Activated T-cell treated with anti-CD3 and anti-CD28 coated beads, Interleukin-2, amount 50 U/mL, for 4 hours (primary cell): Measurements from ENCODE around the gene GLB1L2. TPM values are rescaled to one million over a fixed set of nuclear protein-coding genes. Genes with fewer than 3 reads are reported as not detected.

Source experiments
- ATAC-seq, 2 donors: fragments of 200-7000 bp; cut with Tn5 transposase; one replicate each; pipeline ENCODE4 v1.10.0; 2021
- DNase-seq: peaks from one replicate; pipeline ENCODE4 v3.0.0-alpha.2; 2020
- H3K27me3 Mint-ChIP-seq: one replicate; pipeline ENCODE4 v1.8.0; 2021; ENCODE audit warnings: low read depth, mixed read lengths
- H3K36me3 Mint-ChIP-seq: one replicate; pipeline ENCODE4 v1.8.0; 2022; ENCODE audit warnings: mixed read lengths; ENCODE audit not compliant: insufficient read depth
- H3K4me1 Mint-ChIP-seq: one replicate; pipeline ENCODE4 v1.8.0; 2021; ENCODE audit warnings: low read depth, mixed read lengths
- H3K4me3 Mint-ChIP-seq: one replicate; pipeline ENCODE4 v1.8.0; 2021; ENCODE audit warnings: mild to moderate bottlenecking, moderate library complexity, mixed read lengths
- H3K9me3 Mint-ChIP-seq: one replicate; pipeline ENCODE4 v1.8.0; 2021; ENCODE audit warnings: mixed read lengths
- total RNA-seq, 3 donors: library from RNA; stranded (reverse); gene quantifications; one replicate each; pipeline ENCODE4 v1.2.1, GENCODE V29; 2021

Gene GLB1L2
- total RNA-seq, 3 donors from 2014 or later = 8.3 to 13.1 (median 10.2) TPM

- Mint-ChIP-seq H3K4me3 (no peak overlapping the region), H3K9me3 (no peaks in the 10 kb centered on the region), H3K27me3 (peaks cover 6% of the 10 kb centered on the region), H3K4me1 (peaks cover 13% of the 10 kb centered on the region), H3K36me3 (no peaks in the 10 kb centered on the region)
- no peak for ATAC-seq
- DNase-seq = no peak
These were observed 30.6 kb downstream of the GLB1L2 start for GRCh38 chr11:134362192-134362901.

- DNase-seq = no peak
- ATAC-seq = no peak
- peaks cover 6% of the 10 kb centered on the region for H3K27me3 Mint-ChIP-seq
- no peaks in the 10 kb centered on the region for H3K36me3 Mint-ChIP-seq
- peaks cover 13% of the 10 kb centered on the region for H3K4me1 Mint-ChIP-seq
- no peak overlapping the region for H3K4me3 Mint-ChIP-seq
- H3K9me3 Mint-ChIP-seq = no peaks in the 10 kb centered on the region
These were observed 31.4 kb downstream of the GLB1L2 start for GRCh38 chr11:134363161-134363560.

- H3K9me3 Mint-ChIP-seq = no peaks in the 10 kb centered on the region
- peaks cover 6% of the 10 kb centered on the region for H3K27me3 Mint-ChIP-seq
- H3K36me3 Mint-ChIP-seq = no peaks in the 10 kb centered on the region
- H3K4me1 Mint-ChIP-seq = peaks cover 13% of the 10 kb centered on the region
- ATAC-seq = no peak
- H3K4me3 Mint-ChIP-seq = no peak overlapping the region
- DNase-seq = no peak
These were observed 31.8 kb downstream of the GLB1L2 start for GRCh38 chr11:134363592-134363991.

- H3K27me3 Mint-ChIP-seq = peaks cover 6% of the 10 kb centered on the region
- H3K4me1 Mint-ChIP-seq = peaks cover 13% of the 10 kb centered on the region
- H3K9me3 Mint-ChIP-seq = no peaks in the 10 kb centered on the region
- ATAC-seq (no peak), DNase-seq (no peak)
- H3K4me3 Mint-ChIP-seq = no peak overlapping the region
- no peaks in the 10 kb centered on the region for H3K36me3 Mint-ChIP-seq
These were observed 32.5 kb downstream of the GLB1L2 start for GRCh38 chr11:134364261-134364660.

- Mint-ChIP-seq H3K4me1 (peaks cover 7% of the 10 kb centered on the region), H3K36me3 (no peaks in the 10 kb centered on the region), H3K9me3 (no peaks in the 10 kb centered on the region), H3K27me3 (peaks cover 3% of the 10 kb centered on the region), H3K4me3 (no peak overlapping the region)
- ATAC-seq (no peak), DNase-seq (no peak)
These were observed 33.5 kb downstream of the GLB1L2 start for GRCh38 chr11:134365011-134365925.

GRCh38 chr11:134366254-134366653 is 34.5 kb downstream of the GLB1L2 start:
- peaks cover 3% of the 10 kb centered on the region for H3K27me3 Mint-ChIP-seq
- H3K4me1 Mint-ChIP-seq = peaks cover 6% of the 10 kb centered on the region
- no peaks in the 10 kb centered on the region for H3K36me3 Mint-ChIP-seq
- DNase-seq (no peak), ATAC-seq (no peak)
- no peaks in the 10 kb centered on the region for H3K9me3 Mint-ChIP-seq
- H3K4me3 Mint-ChIP-seq = no peak overlapping the region

GRCh38 chr11:134367781-134368180 is 36.0 kb downstream of the GLB1L2 start:
- H3K4me3 Mint-ChIP-seq = no peak overlapping the region
- no peaks in the 10 kb centered on the region for H3K36me3 Mint-ChIP-seq
- DNase-seq (no peak), ATAC-seq (no peak)
- H3K9me3 Mint-ChIP-seq = no peaks in the 10 kb centered on the region
- no peaks in the 10 kb centered on the region for H3K4me1 Mint-ChIP-seq
- H3K27me3 Mint-ChIP-seq = peaks cover 2% of the 10 kb centered on the region

- Mint-ChIP-seq H3K36me3 (no peaks in the 10 kb centered on the region), H3K4me3 (no peak overlapping the region), H3K27me3 (no peaks in the 10 kb centered on the region), H3K4me1 (no peaks in the 10 kb centered on the region), H3K9me3 (no peaks in the 10 kb centered on the region)
- ATAC-seq = no peak
- no peak for DNase-seq
These were observed 38.1 kb downstream of the GLB1L2 start for GRCh38 chr11:134369656-134370525.

- no peak for ATAC-seq
- no peaks in the 10 kb centered on the region for H3K27me3 Mint-ChIP-seq
- no peaks in the 10 kb centered on the region for H3K36me3 Mint-ChIP-seq
- H3K4me3 Mint-ChIP-seq = no peak overlapping the region
- no peaks in the 10 kb centered on the region for H3K9me3 Mint-ChIP-seq
- no peaks in the 10 kb centered on the region for H3K4me1 Mint-ChIP-seq
- no peak for DNase-seq
These were observed 39.0 kb downstream of the GLB1L2 start for GRCh38 chr11:134370526-134371435.

GRCh38 chr11:134371436-134372185 is 39.8 kb downstream of the GLB1L2 start:
- Mint-ChIP-seq H3K36me3 (no peaks in the 10 kb centered on the region), H3K4me3 (no peak overlapping the region), H3K4me1 (no peaks in the 10 kb centered on the region), H3K9me3 (no peaks in the 10 kb centered on the region), H3K27me3 (no peaks in the 10 kb centered on the region)
- no peak for ATAC-seq
- no peak for DNase-seq

- Mint-ChIP-seq H3K27me3 (no peaks in the 10 kb centered on the region), H3K9me3 (no peaks in the 10 kb centered on the region), H3K4me3 (no peak overlapping the region), H3K4me1 (no peaks in the 10 kb centered on the region), H3K36me3 (no peaks in the 10 kb centered on the region)
- DNase-seq = no peak
- no peak for ATAC-seq
These were observed 40.7 kb downstream of the GLB1L2 start for GRCh38 chr11:134372536-134372935.

- Mint-ChIP-seq H3K4me3 (no peak overlapping the region), H3K27me3 (no peaks in the 10 kb centered on the region), H3K36me3 (no peaks in the 10 kb centered on the region), H3K4me1 (no peaks in the 10 kb centered on the region), H3K9me3 (no peaks in the 10 kb centered on the region)
- no peak for ATAC-seq
- DNase-seq = no peak
These were observed 41.2 kb downstream of the GLB1L2 start for GRCh38 chr11:134372961-134373360.

GRCh38 chr11:134373591-134374052 is 41.8 kb downstream of the GLB1L2 start:
- Mint-ChIP-seq H3K4me1 (no peaks in the 10 kb centered on the region), H3K27me3 (no peaks in the 10 kb centered on the region), H3K9me3 (no peaks in the 10 kb centered on the region), H3K36me3 (no peaks in the 10 kb centered on the region), H3K4me3 (no peak overlapping the region)
- no peak for ATAC-seq
- no peak for DNase-seq
